IPS-NIHi7 (cell line): ENCODE measurements around the gene GJA8.
"Not testable (repeated sequence)": the region's sequence is repeated elsewhere in the genome, so short reads cannot be mapped to it uniquely, and the experiment has no call there.

Source experiments
- DNase-seq: peaks from one replicate; pipeline ENCODE4 v3.0.0; 2012; ENCODE audit warnings: mixed read lengths; ENCODE audit errors: extremely low spot score

The GJA8 gene

DNA sequence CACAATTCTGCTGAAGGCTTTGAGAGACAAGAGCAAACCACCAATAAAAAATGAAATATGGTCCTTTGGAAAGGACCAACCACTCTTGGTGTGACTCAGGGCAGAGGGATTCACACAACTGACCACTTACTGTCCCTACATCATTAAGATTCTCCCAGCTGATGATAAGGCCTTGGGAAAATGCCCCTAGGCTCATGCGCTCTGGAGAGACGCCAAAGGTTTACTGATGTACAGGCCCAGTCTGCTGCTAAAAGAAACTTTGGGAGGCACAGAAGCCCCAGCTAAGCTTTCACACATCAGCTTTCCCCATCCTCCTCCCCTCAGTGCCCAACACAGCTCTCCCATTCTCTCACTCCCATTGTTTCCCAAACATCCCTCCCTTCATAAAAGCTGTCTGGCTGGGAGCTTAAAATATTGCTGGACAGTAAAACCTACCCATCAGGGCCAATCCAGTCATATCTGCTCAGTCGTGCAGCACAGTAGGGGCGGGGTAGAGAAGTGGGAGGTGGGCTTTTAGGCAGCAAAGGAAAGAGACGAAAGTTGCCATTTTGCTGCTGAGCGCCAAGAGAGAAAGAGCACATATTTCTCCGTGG is at the start of gene GJA8:
GJA8 (plus strand) TSS at position 543 of the 593 bp plus-strand sequence. CDS start 5,161 bp downstream, outside the sequence.
- no peak for DNase-seq

DNA sequence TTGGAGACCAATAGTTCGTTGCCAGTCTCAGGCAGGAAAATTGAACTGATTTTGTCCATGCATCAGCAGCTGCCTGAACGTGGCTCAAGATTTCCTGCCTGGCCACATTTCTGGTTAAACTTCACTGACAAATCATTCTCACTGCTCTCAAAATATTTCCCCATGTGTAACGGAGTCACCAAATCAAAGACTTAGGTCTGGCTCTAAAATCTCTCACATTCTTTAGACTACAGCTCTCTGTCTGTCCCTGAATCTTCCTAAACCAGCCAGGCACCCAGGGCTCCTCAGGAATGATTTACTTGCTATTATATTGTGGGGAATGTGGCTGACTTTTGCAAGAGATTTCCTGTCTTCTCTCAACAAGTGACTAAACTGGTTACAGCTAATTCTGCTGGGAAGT is 49.2 kb upstream of the GJA8 start:
- DNase-seq, result peak; percentile 22

DNA sequence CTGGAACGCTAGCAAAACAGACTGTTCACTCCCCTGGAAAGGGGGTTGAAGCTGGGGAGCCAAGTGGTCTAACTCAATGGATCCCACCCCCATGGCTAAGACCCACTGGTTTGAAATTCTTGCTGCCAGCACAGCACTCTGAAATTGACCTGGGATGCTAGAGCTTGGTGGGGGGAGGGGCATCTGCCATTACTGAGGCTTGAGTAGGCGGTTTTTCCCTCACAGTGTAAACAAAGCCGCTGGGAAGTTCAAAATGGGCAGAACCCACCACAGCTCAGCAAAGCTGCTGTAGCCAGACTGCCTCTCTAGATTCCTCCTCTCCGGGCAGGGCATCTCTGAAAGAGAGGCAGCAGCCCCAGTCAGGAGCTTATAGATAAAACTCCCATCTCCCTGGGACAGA is 47.6 kb upstream of the GJA8 start:
- not testable (repeated sequence) for DNase-seq

DNA sequence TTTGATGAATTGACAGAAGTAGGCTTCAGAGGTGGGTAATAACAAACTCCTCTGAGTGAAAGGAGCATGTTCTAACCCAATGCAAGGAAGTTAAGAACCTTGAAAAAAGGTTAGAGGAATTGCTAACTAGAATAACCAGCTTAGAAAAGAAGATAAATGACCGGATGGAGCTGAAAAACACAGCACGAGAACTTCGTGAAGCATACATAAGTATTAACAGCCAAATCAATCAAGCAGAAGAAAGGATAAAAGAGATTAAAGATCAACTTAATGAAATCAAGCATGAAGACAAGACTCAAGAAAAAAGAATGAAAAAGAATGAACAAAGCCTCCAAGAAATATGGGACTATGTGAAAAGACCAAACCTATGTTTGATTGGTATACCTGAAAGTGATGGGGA is 46.6 kb upstream of the GJA8 start:
- not testable (repeated sequence) for DNase-seq

DNA sequence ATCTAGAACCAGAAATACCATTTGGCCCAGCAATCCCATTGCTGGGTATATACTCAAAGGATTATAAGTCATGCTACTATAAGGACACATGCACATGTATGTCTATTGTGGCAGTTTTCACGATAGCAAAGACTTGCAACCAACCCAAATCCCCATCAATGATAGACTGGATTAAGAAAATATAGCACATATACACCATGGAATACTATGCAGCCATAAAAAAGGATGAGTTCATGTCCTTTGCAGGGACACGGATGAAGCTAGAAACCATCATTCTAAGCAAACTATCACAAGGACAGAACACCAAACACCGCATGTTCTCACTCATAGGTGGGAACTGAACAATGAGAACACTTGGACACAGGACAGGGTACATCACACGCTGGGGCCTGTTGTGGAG is 35.4 kb upstream of the GJA8 start:
- not testable (repeated sequence) for DNase-seq

DNA sequence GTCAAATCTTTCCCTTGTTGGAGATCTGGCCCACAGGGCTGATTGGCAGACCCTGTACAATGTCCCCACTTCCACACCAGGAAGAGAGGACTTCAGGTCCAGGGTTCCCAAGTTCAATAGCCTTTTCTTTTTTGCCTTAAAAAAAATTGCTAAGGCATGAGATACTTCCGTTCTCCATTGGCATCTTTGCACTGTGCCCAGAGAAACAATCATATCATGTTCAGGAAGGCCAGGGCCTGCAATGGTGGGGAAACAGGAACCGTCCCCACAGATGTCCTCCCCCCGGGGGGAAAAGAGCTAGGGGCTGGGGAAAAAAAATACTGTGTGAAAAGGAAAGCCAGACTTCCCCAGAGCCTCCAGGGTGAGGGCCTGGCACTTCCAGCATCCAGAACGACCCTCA is 24.6 kb upstream of the GJA8 start:
- DNase-seq, result no peak

DNA sequence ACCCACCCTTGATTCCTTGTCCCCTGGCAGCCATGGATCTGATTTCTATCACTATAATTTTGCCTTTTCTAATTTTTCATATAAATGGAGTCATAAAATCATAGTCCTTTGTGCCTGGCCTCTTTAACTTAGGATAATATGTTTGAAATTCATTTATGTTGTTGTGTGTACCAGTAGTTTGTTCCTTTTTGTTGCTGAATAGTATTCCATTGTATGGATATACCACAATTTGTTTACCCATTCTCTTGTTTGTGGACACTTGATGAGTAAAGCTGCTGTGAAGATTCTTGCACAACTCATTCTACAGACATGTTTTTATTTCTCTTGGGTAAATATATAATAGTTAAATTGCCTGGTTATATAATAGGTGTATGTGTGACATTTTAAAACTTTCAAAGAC is 22.7 kb upstream of the GJA8 start:
- DNase-seq, result no peak

DNA sequence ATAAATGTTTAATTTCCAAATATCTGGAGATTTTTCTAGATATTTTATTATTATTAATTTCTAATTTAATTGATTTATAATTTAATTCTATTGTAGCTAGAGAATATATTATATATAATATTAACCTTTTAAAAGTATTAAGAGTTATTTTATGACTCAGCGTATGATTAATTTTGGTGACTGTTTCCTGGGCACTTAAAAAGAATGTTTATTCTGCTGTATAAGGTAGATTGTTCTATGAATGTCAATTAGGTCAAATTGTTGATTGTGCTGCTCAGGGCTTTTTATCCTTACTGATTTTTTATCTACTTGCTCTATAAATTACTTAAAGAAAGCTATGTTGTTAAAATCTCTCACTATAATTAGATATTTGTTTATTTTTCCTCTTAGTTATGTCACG is 20.1 kb upstream of the GJA8 start:
- no peak for DNase-seq

DNA sequence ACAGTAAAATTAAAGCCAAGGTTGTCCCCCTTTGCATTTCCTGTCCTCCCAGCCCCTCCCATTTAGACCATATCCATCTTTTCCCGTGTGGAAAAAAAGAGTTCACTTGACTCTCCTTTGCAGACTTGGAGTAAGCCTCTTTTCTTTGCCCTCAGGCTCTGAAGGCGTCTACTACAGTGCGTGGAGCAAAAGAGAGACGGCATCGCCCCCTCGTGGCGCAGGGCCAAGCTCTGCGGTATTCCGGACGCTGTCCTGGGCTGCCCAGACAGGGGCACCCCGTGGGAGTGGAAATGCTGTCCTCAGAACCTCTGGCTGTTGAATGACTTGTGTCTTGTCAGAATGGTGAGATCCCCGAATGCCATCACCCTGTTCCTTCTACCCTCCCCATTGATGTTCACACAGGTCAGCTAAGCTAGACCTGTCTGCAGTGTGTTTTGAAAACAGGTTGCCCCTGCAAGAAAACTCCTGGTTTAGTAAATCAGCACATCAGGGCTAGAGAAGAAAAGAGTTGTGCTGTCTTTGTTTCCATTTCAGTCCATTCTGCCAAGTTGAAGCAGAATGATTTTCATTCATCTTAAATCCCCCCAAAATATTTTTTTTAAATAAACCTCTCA is 12.3 kb upstream of the GJA8 start:
- DNase-seq, result peak; percentile 89

DNA sequence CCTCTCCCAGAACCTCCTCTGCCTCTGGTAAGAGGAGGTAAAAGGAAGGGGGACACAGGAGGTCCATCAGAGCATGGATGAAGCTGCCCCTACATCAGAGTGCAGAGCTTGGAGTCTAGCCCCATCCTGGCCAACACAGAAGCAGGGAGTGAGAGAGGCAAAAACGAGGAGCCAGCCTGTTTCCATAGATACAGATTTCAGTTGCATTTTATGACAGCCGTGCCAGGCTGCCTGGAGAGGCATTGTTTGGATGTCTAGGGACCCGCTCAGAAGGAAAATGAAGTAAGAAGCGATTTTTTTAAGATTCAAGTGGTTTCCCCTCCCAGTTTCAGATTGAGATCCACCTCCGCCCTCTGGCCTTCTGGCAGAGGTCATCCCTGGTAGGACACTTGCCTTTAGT is 11.5 kb upstream of the GJA8 start:
- DNase-seq, result no peak

DNA sequence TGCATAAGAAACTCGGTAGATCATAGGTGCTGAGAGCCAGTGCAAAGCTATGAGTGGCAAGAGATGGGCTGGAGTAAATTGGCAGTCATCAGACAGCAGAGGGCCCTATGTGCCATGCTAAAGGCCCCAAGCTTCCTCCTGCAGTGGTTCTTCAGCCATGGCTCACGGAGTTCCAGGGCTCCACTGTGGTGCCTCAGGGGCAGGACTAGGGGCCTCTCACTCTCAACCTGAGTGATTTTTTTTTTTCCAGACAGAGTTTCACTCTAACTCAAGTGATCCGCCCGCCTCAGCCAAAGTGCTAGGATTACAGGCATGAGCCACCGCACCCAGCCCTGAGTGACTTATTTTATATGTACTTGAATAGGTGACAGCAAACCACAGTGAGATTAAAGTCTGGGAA is 10.4 kb upstream of the GJA8 start:
- DNase-seq, result peak; percentile 29

DNA sequence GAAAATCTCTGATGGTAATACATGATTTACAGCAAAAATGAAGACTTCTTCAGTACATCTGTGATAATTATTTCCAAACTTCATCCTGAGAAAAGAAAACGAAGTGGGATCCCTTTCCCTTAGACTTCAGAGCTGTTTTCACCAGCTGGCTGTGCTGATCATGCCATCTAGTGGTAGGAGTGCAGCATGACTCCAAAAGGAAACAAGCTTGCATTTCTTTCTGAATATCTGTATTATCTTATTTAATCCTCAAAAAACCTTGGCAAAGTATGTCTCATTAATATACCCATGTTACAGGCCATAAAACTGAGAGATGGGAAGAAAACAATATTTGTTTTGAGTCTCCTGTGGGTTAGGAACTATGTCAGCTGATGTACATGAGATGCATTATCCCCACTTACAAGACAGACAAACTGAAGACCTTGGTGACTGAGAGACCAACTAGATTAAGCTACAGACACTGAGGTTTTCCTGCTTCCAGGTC is 9.8 kb upstream of the GJA8 start:
- DNase-seq, result peak; percentile 73

DNA sequence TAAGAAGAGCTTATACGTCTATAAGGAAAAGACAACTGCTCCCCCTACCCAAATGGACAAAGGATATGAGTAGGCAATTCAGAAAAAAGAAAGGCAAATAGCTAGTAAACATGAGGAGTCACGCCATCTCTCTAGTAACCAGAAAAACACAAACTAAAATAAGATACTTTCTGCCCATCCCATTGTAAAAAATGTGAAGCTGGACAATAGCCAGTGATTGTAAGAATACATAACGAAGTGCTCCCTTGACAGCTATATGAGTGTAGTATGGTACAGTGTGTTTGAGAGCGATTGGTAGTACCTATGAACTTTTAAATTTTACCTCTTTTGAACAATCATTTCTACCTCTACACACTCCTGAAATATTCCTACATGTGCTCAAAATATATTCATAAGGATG is 7.5 kb upstream of the GJA8 start:
- DNase-seq, result no peak

DNA sequence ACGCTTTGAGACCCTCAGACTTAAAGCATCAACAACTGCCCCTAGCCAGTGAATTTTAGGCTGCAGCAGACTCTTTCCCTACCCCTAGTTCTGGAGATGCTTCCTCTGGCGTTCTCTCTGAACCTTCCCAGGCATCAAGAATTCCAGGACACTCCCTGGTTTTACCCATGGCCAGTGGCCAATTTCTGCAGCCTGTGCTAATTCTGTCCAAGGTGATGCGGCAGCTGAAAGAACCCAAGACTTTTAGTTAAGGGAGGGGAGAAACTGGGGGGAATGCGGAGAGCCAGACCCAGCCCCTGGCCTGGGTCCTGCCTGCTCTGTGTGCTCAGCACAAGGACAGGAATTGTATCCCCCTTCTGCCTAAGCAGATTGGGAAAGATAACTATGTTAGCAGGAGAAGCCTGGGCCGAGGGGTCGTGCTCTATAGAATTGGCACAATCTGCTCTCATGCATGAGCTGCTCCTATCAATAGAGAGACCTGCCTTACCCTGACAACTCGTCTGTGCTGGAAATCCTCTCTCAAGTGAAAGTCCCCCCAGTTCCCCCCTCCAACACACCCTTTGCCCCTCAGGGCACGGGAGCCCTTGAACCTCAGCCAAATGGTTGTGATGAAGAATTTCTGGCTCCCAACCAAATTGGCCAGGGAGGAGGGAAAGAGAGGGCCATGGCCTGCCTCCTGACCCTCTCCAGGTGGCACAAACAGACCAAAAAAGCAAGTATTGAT is 5.4 kb upstream of the GJA8 start:
- no peak for DNase-seq

DNA sequence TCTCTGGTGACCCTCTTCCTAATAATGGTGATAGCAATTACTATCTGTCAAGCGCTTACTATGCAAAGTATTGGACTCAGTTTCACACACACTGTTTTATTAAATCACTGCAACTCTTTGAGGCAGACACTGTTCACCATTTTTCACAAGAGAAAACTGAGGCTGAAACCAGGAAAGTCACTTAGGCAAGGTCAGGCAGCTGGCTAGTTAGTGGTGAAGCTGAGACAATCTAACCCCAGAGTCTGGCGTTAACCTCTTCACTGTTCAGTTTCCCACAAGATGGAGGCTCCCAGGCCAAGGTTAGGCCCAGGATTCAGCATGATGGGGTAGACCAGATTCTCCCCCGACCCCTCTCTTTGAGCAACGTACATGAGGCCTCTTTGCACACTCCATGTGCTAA is 4.8 kb upstream of the GJA8 start:
- DNase-seq, result no peak

DNA sequence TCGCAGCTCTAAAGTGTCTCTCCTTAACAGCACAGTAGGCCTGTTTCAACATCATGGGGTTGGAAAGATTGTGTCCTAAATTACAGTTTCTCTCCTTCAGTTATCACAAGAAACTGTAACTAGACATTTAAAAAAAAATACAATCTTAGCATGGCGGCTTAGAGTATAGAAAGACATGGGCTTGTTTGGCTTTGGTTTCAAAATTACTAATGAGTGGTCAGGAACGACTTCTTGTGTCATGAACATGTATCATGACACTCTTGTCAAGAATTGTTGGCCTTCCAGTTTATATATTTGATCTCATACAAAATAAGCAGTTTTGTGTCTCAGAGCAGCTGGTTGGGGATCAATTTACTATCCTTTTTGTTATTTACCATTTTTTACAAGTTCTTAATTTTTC is 2.1 kb downstream of the GJA8 start:
- no peak for DNase-seq

DNA sequence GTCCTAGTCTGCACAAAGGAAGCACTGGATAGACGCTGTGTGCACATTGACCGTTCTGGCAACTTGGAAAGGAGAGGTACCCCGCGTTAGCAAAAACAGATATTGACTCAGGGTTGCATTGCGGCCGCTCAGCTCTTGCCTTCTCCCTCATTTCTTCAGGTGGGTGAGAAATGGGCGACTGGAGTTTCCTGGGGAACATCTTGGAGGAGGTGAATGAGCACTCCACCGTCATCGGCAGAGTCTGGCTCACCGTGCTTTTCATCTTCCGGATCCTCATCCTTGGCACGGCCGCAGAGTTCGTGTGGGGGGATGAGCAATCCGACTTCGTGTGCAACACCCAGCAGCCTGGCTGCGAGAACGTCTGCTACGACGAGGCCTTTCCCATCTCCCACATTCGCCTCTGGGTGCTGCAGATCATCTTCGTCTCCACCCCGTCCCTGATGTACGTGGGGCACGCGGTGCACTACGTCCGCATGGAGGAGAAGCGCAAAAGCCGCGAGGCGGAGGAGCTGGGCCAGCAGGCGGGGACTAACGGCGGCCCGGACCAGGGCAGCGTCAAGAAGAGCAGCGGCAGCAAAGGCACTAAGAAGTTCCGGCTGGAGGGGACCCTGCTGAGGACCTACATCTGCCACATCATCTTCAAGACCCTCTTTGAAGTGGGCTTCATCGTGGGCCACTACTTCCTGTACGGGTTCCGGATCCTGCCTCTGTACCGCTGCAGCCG is 5.4 kb downstream of the GJA8 start:
- DNase-seq, result no peak

DNA sequence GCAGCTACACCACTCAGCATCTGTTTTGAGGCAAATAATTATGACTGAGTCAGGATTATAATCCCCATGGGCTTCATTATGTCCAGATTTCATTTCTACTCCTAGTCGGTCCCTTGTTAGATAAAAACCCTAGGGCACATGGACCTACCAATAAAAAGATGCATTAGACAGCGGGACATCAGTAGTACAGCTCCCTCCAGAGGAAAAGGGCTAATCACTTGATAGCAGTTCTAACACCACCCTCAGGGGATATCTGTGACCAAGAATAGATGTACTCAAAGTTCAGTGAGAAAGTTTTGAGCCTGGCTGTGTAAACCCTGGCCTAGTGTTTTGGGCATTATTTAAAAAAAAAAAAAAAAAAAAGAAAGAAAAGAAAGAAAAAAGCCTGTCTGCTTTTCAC is 10.0 kb downstream of the GJA8 start:
- no peak for DNase-seq

DNA sequence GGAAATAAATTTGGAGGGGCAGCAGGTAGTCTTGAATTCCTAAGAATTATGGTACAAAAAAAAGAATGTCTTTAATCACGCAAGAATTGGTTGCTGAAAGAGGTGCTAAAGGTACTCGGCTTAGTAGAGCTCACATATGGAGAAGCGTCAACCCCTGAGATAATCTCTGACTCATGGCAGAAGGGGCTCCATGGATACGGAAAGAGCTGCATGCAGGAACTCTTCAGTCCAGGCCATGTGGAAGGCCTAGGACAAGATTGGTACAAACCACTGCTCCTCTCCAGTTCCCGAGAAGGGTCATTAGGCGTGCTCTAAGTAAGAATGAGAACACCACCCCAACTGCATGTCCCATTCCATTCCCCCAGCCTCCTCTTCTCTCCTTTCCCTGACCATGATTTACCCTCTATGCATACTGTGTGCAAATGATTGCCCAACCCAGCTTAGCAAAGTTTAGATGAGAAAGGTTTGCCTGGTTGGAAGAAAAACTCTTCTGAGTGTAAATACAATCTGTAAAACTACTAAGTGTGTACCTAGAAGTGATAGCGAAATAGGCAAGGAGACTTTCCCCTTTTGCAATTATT is 10.9 kb downstream of the GJA8 start:
- DNase-seq, result no peak

DNA sequence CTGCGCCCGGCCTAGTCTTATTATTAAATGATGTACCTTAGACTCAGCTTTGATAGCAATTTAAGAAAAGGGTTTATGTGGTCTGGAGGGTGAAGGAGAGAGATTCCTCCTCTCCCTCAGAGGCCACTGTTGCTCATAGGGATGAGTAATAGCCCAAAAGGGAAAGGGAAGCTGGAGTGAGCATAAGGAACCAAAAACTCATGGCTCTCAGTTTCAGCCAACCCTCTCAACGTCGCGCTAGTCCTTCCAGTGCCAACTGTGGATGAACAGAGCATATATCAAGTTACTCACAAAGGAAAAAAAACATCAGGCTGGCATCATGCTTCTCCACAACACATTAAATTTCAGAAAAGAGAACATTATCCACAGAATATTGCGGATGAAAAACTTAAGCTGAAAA is 17.3 kb downstream of the GJA8 start:
- DNase-seq, result no peak

DNA sequence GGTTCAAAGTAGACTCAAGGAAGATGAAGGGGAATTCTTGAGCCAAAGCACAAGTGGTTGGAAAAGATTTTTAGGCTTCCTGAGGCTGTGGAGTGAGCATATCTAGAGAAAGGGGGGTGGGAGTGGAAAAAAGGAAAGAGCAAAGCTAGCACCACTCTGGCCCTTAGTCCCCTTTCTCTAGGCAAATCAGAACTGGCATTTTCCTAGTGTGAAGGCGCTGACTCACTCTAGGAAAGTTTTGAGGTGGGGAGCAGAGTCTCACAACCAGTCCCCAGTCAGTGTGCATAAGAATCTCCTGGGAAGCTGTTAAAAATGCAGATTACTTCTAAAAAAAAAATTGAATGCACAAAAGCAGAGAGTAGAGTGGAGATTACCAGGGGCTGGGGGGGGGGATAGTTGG is 22.2 kb downstream of the GJA8 start:
- no peak for DNase-seq

DNA sequence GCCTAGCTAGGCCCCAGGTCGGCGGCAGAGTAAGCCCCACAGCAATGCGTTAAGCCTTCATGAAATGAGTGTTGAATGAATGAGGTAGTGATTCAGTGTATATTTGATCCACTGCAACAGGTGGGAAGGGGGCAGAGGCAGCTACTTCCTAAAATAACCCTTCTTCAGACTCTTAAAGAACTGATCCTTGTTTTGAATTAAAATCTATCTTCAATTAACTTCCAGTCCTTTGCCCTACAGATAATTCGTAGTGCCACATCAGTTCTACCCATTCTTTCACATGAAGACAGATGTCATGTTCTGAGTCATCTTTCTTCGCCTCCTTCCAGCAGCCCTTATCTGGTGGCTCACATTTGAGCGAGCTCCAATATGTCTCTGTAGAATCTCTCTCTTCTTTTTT is 24.6 kb downstream of the GJA8 start:
- DNase-seq, result not testable (repeated sequence)
